OCI-M2 (cell line): ENCODE results near the gene MTHFD1L.
"Not testable (repeated sequence)": the region's sequence is repeated elsewhere in the genome, so short reads cannot be mapped to it uniquely, and the experiment has no call there.

Experiments
- DNase-seq: peaks from one replicate; lab custom pipeline; 2025; ENCODE audit not compliant: unreplicated experiment; lab: John Stamatoyannopoulos, UW

MTHFD1L gene

GRCh38 chr6:151089978-151090377, 224.5 kb downstream of the MTHFD1L start:
- DNase-seq: no peak

GRCh38 chr6:151091571-151091970, 226.1 kb downstream of the MTHFD1L start:
- no peak for DNase-seq

GRCh38 chr6:151092591-151092990, 227.1 kb downstream of the MTHFD1L start:
- no peak for DNase-seq

DNA sequence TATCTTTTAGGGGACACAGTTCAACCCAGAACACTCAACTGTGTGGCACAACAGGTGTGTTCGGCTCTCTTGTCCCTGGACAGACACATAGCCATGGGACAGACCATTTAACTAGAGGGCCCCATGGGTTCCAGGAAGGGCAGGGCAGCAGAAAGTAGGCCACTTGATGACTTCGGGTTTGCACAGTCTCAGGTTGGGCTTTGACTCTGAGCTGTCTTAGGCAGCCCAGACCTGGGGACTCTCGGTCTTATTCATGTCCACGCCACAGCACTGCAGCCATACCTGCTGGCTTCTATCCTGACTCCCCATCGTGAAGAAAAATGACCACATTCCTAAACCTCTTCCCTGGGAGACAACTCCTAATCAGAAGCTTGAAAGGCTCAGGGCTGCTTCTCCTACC, 228.2 kb downstream of the MTHFD1L start:
- DNase-seq: no peak

- no peak for DNase-seq
Measured at GRCh38 chr6:151095538-151096254, 230.2 kb downstream of the MTHFD1L start.

DNA sequence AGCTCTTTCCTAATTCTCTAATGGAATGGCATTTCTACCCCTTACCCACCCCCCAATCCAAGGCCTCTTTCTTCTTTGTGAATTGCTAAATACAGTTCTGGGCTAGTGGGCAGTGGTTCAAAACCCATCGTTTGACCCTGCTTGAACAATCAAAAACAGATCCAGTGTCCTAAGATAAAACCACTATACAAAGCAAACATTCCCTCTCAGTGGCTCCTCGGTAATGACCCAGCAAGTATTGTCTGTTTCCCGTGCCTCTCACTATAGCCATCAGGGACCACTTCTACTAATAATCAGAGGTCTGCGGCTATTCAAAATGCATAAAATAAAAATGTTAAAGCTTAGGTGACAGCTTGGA, 230.7 kb downstream of the MTHFD1L start:
- DNase-seq: no peak

DNA sequence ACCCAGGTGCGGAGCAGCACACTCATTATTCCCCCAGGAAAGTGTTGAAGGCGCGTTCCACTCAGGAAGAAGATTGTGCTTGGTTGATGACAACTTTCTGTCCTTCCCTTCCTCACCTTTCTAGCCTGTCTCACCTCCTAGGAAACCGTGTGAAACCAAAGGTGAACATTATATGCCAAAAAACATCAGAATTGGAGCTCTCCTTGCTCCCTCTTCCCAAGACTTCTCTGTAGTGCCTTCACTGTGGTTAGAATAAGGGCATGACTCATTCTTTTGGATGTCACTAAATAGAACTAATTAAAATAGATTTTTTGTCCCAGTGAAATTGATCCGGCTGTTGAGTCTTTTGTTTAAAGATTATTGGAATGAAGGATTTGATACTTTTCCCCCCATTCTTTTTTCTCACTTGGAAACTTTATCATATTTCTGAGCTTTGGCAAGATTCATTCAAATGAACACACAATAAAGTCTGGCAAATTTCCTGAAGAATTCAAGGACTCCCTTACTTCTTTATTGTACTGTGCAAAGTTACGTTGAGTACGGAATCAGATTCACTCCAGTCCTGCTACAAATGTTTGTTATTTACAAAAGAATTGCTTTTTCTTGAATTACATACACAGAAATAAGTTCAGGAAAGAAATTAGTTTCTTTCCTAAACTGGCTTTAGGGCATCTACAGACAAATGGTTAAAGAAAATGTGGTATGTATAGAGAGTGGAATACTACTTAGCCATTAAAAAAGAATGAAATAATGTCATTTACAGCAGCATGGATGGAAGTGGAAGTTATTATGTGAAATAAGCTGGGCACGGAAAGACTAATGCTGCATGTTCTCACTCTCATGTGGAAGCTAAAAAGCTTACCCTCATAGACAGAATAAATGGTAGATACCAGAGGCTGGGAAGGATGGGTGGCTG, 231.4 kb downstream of the MTHFD1L start:
- DNase-seq: no peak

DNA sequence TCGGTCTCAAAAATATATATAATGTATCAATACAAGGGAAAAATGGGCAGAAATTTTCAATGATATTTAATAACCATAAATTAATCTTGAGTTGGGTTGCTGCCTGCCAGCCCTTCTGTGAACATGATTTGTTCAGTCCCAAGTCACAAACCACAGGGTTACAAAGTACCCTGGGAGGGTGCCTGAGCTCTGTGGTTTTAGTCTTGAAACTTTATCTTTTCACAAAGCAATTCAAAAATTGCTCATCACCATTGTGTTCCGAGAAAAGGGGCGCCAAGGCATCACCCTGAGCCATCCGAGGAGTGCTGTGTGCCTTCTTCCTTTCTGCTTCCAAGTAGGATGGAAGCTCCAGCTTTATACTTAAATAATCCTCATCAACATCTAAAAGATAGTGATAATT, 232.7 kb downstream of the MTHFD1L start:
- no peak for DNase-seq

DNA sequence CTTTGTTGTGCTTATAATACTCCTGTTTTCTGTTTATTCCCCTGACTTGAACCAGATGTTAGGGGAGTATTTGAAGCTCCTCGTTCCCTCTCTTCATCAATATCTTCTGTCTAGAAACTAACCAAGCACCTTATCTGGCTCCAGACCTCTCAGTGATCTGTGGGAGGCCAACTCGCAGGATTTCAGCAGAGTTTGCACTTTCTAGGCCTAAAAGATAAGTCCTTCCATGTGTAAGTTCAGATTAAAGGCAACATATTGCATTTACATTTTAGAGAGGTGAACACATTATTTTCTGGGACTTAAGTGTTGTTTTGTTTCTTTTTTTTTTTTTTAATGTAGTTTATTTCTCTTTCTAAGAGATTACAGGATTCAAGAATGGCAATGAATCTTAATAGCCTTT, 234.8 kb downstream of the MTHFD1L start:
- DNase-seq: no peak

- DNase-seq: no peak
Measured at GRCh38 chr6:151101161-151101815, 235.8 kb downstream of the MTHFD1L start.

- DNase-seq: no peak
Measured at GRCh38 chr6:151101816-151102694, 236.6 kb downstream of the MTHFD1L start.

DNA sequence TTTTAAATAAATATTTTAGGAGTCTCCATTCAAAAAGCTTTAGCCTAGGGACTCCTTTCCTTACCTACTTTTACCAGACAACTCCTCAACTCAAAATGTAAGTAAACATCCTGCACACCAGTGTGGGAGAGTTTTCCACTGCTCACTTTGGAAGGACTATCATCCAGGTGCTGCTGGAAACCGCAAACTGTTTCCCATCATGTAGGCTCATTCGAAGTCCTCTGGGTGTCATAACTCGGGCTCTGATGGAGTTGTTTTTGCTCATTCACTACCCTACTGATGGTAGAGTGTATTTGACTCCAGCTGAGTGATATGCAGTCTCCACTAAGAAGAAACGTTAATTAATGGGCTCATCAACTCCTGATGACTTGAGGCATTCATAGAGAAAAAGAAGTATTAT, 237.8 kb downstream of the MTHFD1L start:
- no peak for DNase-seq

- no peak for DNase-seq
Measured at GRCh38 chr6:151107897-151108427, 242.5 kb downstream of the MTHFD1L start.

DNA sequence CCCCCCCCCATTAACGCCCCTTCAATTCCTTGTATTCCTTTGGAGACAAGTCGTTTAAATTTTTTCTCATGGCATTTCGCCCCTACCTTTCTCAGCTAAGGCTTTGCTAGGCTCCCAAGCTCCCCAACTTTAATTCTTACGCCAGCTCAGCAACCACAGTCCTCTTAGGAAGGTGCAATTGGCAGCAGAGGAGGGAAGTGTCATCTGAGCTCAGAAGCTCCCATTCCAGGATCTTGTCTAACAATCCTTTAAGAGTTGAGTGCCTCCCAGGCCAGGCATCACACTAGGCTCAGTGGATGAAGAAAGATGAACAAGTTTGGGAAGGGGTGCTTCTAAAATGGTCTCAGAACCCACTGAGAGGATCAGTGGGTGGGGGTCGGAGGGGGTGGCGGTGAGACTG, 243.0 kb downstream of the MTHFD1L start:
- no peak for DNase-seq

GRCh38 chr6:151109361-151109760, 243.9 kb downstream of the MTHFD1L start:
- DNase-seq: no peak

DNA sequence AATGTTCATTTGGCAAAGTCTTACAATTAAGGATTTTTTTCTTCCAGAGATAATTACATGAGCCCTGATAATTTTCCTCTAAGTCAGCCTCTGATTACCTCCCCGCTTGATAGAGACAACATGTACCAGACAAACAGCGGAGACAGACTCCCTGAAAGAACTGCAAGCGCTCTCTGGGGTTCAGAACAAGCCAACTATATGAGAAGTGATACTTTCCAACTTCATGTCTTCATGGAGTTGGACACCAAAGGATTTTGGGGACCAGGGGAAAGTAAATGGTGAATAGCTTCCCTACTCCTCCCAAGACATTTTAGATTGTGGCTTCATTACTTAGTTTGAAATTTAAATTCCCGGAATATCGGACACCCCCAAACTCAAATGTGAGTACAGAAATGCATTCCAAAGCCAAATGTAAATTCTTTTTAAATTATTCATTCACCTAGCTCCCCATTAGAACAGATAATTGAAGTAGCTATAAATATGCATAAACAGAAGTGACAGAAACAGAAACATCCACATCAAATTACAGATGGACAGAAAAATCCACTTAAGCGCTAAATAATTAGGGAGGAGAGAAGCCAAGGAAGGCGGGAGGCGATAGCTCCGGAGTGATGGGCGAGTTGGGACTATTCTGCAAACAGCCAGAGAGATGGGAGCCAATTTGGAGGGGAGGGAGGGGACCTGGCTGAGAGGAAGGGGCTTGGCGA, 244.5 kb downstream of the MTHFD1L start:
- DNase-seq: no peak

DNA sequence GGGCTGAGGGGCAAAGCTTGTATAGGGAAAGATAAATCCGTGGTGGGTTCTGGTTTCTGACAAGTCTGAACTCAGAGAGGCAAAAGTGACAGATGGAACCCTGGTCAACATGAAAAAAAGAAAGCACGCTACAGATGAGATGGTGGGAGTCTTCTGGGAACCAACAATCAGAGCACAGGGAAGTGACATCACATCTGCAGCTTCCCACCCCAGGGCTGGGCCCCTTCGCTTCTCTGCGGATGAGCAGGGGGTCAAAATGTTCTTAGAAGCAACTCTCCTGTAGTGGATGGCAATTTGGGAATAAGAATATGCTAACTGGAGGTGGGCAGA, 245.0 kb downstream of the MTHFD1L start:
- no peak for DNase-seq

GRCh38 chr6:151111670-151112069, 246.2 kb downstream of the MTHFD1L start:
- DNase-seq: no peak

GRCh38 chr6:151112130-151112529, 246.6 kb downstream of the MTHFD1L start:
- DNase-seq: no peak

DNA sequence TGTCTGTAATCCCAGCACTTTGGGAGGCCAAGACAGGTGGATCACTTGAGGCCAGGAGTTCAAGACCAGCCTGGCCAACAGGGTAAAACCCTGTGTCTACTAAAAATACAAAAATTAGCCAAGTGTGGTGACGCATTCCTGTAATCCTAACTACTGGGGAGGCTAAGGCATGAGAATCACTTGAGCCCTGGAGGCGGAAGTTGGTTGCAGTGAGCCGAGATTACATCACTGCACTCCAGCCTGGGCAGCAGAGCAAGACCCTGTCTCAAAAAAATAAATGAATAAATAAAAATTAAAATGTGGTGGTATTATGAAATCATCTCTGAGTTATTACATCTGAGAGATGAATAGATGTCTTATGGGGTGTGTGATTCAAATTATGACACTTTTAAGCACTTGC, 247.4 kb downstream of the MTHFD1L start:
- not testable (repeated sequence) for DNase-seq
